NCI-H1105 (cell line): Measurements from ENCODE around the gene SAXO2.
"Not testable (repeated sequence)": the region's sequence is repeated elsewhere in the genome, so short reads cannot be mapped to it uniquely, and the experiment has no call there.

ENCODE experiments used
- DNase-seq: peaks from one replicate; lab custom pipeline; 2025; lab: John Stamatoyannopoulos, UW

The SAXO2 gene, protein sequence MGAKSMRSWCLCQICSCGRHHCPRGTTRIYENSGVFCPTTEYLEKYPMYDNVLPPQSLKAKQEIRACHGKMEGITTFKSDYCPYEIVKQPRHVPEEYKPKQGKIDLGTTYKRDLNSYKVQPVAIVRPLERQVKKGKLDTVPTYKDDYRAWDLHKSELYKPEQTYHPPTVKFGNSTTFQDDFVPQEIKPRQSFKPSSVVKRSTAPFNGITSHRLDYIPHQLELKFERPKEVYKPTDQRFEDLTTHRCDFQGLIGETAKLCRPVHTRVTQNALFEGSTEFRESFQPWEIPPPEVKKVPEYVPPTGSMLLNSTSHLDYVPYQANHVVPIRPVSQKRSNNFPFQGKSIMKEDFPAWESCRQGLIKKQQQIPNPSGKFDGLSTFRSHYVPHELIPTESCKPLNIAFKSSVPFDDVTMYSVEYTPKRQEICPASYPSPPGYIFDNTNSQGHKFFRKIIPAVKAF

GRCh38 chr15:82262422-82263026, at the start of gene SAXO2, which contains the start of gene EFL1:
TSS of gene SAXO2 (plus strand) at chr15:82262818. CDS start at chr15:82262880, 62 bp downstream.
TSS of gene EFL1 (minus strand) at chr15:82262734. CDS start at chr15:82261778, 956 bp downstream.
- peak; percentile 66 for DNase-seq

- not testable (repeated sequence) for DNase-seq
Observed at GRCh38 chr15:82216092-82216491, 46.5 kb upstream of the SAXO2 start.

DNA sequence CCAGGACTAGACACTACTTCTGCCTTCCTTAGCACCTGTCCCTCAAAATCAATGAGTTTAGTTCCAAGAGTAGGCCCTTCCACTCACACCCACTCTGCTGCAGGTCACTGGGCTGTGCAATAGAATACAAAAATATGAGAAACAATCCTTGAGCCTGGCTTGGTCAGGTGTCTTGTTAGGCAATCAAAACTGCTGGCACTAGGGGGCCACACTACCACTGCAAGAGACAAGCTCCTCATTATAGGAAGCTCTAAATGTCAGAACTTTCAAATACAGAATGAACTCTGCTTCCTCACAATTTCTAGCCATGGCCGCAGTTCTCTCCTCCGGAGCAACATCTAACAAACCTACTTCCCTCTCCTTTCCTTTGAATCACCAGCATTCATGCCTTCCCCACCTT, 41.1 kb upstream of the SAXO2 start:
- DNase-seq = not testable (repeated sequence)

GRCh38 chr15:82228750-82229149, 33.9 kb upstream of the SAXO2 start:
- DNase-seq = no peak

- DNase-seq = peak; percentile 10
Observed at GRCh38 chr15:82231233-82231632, 31.4 kb upstream of the SAXO2 start.

- no peak for DNase-seq
Observed at GRCh38 chr15:82231842-82232241, 30.8 kb upstream of the SAXO2 start.

DNA sequence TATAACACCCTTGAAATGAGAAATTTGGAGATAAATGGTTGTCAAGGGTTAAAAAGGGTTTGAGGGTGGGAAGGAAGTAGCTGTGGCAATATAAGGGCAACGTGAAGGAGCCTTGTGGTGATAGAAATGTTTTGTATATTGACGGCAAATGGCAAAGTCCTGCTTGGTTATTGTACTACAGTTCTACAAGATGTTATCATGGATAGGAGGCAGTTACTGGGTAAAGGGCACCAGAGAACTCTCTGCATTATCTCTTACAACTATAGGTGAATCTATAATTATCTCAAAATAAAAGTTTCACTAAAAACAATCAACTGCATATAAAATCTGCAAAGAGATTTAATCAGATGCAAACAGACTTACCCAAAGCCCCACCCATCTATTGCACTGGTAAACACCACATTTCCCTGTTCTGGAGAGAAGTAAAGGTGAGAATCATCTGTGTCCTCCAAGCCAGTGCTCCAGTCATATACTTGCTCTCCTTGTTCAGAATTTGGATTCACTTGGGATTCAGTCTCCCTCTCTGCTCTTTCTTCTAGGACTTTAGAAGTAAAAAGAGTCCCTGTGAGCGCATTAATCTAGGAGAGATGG, 24.6 kb upstream of the SAXO2 start:
- DNase-seq = not testable (repeated sequence)

DNA sequence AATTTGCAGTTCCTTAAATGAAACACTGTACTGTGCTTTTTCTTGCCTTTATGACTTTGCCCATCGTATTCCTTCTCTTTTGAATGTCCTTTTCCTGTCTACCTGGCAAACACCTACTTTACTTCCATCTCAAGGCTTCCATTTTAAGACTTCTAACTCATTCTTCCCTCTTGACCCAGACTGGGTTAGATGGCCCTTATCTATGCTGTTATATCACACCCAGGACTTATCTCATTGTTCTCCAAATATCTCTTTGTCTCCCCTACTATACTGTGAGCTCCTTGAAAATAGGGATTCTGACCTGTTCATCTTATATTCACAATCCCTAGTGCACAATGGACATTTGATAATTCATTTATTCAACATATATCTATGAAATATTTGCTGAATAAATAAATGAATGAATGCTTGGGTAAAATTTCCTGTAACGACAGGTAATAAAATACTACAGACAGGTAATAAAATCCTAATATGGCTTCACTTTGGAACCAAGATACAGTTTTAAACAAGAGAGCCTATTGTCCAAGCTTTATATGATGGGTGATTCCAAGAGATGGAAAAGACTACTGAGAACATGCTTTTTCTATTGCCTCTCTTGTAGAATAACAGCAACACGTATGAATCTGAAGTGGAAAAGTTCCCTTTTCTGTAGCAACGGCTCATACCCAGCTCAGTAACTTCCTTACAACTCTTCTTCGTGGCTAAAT, 22.8 kb upstream of the SAXO2 start:
- no peak for DNase-seq

- not testable (repeated sequence) for DNase-seq
Observed at GRCh38 chr15:82241836-82242499, 20.6 kb upstream of the SAXO2 start.

- not testable (repeated sequence) for DNase-seq
Observed at GRCh38 chr15:82243644-82244043, 19.0 kb upstream of the SAXO2 start.

GRCh38 chr15:82245956-82246355, 16.7 kb upstream of the SAXO2 start:
- not testable (repeated sequence) for DNase-seq

GRCh38 chr15:82248261-82248660, 14.4 kb upstream of the SAXO2 start:
- not testable (repeated sequence) for DNase-seq

- not testable (repeated sequence) for DNase-seq
Observed at GRCh38 chr15:82261566-82262421, 824 bp upstream of the SAXO2 start.

DNA sequence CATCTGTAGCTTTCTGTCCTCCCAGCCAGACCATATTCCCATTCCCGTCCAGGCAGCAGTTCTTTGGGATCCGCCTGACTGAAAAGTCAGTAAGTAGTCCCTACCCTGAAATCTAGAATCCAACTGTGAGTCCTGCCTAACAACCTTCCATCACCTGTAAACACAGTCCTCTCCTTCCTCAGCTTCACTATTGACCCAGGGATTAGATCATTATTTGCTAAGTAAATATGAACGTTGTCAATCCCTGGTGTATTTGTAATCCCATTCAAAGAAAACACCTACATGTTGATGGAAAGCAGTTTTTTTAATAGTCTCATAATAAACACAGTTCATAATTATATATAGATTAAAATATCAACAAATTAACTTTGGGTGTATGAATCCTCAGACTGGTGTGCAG, 732 bp downstream of the SAXO2 start:
- DNase-seq = no peak

DNA sequence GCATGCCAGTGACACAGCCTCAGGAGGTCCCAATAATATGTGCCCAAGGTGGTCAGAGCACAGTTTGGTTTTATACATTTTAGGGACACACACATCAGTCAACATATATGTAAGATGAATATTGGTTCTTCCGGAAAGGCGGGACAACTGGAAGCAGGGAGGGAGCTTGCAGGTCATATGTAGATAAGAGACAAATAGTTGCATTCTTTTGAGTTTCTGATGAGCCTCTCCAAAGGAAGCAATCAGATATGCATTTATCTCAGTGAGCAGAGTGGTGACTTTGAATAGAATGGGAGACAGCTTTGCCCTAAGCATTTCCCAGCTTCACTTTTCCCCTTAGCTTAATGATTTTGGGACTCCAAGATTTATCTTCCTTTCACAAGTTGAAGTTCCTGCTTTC, 4.5 kb downstream of the SAXO2 start:
- not testable (repeated sequence) for DNase-seq

DNA sequence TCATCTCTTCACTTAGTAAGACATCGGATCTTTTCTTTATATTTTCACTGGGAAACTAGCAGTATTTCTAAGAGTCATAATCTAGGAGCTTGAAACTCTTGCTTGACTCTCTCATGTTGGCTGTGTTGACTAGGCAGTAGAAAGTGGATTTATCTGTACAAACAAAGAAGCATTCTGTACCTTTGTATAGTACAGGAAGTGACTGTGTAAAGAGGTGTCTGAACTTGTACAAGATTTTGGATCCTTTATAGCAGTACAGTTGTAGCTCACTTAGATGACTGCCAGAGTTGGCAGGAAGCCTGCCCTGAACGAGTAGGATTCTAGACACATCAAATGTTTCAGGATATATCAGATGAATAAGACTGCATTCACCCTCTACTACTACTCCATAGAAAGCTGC, 5.8 kb downstream of the SAXO2 start:
- not testable (repeated sequence) for DNase-seq

DNA sequence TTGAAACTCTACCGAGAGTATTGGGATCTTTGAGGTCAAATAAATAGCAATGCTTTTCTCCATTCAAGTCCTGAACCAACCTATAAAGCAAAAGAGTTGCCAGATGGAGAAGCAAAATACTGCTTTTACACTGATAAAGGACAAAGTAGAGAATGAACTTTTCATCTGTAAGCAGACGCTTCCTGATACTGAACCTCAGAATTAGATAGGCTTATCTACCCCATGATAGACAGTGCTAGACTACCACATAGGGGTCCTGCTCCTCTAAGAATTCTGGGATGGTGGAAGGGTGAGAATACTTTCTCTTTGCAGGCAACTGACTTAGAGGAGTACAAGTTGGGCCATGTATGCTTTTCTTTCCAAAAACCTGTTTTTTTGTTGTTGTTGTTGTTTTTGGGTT, 9.5 kb downstream of the SAXO2 start:
- DNase-seq = no peak

DNA sequence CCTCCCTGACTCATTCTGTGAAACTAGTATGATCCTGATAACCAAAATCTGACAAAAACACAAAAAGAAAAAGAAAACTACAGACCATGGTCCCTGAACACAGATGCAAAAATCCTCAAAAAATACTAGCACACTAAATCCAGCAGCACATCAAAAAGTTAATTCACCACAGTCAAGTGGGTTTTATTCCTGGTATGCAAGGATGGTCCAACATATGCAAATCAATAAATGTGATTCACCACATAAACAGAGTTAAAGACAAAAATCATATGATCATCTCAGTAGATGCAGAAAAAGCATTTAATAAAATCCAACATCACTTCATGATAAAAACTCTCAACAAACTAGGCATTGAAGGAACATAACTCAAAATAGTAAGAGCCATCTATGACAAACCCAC, 12.8 kb downstream of the SAXO2 start:
- no peak for DNase-seq

- not testable (repeated sequence) for DNase-seq
Observed at GRCh38 chr15:82281276-82281675, 18.7 kb downstream of the SAXO2 start.

- not testable (repeated sequence) for DNase-seq
Observed at GRCh38 chr15:82282386-82282785, 19.8 kb downstream of the SAXO2 start.

- not testable (repeated sequence) for DNase-seq
Observed at GRCh38 chr15:82284381-82284780, 21.8 kb downstream of the SAXO2 start.
